OCI-LY3 (cell line): ENCODE results near the gene MMEL1.
"Not testable (repeated sequence)": the region's sequence is repeated elsewhere in the genome, so short reads cannot be mapped to it uniquely, and the experiment has no call there.

Experiments used
- H2AFZ ChIP-seq: fragments of 200-600, 300-600 bp; shearing (Covaris generic); 2 replicates; pipeline ENCODE4 v1.6.0; 2014; ENCODE audit warnings: antibody characterized with exemption, low read depth, low read length
- H3K27ac ChIP-seq: fragments of 200-600, 300-600 bp; sonication (generic); 2 replicates; pipeline ENCODE4 v1.5.1; 2014; ENCODE audit warnings: mild to moderate bottlenecking, low read length, moderate library complexity, mixed read lengths
- H3K27me3 ChIP-seq: fragments of 200-600, 300-600 bp; sonication (generic); 2 replicates; pipeline ENCODE4 v1.6.1; 2014; ENCODE audit warnings: low read depth, low read length, mixed read lengths
- H3K36me3 ChIP-seq: fragments of 200-600, 300-600 bp; sonication (generic); replicated peaks from 2 replicates; pipeline ENCODE3; 2014; ENCODE audit warnings: low read depth, low read length, mixed read lengths
- H3K4me1 ChIP-seq: fragments of 300-600, 200-600 bp; sonication (generic); 2 replicates; pipeline ENCODE4 v1.6.1; 2014; ENCODE audit warnings: low read length, mixed read lengths
- H3K4me2 ChIP-seq: fragments of 200-600, 300-600 bp; sonication (generic); 2 replicates; pipeline ENCODE4 v1.6.1; 2014; ENCODE audit warnings: low read length, mixed read lengths
- H3K4me3 ChIP-seq: fragments of 300-600, 200-600 bp; sonication (generic); 2 replicates; pipeline ENCODE4 v1.5.1; 2014; ENCODE audit warnings: antibody characterized with exemption, mild to moderate bottlenecking, low read length, moderate library complexity
- H3K79me2 ChIP-seq: fragments of 300-600, 200-600 bp; shearing (Covaris generic); 2 replicates; pipeline ENCODE4 v1.6.1; 2014; ENCODE audit warnings: mild to moderate bottlenecking, low read length, mixed read lengths
- H3K9ac ChIP-seq: fragments of 300-600, 200-600 bp; shearing (Covaris generic); 2 replicates; pipeline ENCODE4 v1.6.0; 2014; ENCODE audit warnings: mild to moderate bottlenecking, low read length, moderate library complexity
- H3K9me3 ChIP-seq: fragments of 200-600, 300-600 bp; shearing (Covaris generic); 2 replicates; pipeline ENCODE4 v1.6.1; 2014; ENCODE audit warnings: low read length, mixed read lengths; ENCODE audit not compliant: insufficient read depth
- H4K20me1 ChIP-seq: fragments of 200-600, 300-600 bp; sonication (generic); 2 replicates; pipeline ENCODE4 v1.6.1; 2016; ENCODE audit warnings: low read length, mixed read lengths; ENCODE audit not compliant: insufficient read depth
- CTCF ChIP-seq: fragments of 200-600, 300-600 bp; sonication (generic); IDR thresholded peaks from 2 replicates; pipeline ENCODE4 v1.5.1; 2014; ENCODE audit warnings: antibody characterized with exemption, low read length, low read depth
- EZH2phosphoT487 ChIP-seq: fragments of 200-600 bp; shearing (Covaris generic); IDR thresholded peaks from 2 replicates; pipeline ENCODE4 v1.6.1; 2018; ENCODE audit warnings: antibody characterized with exemption, mixed run types, low read depth

Gene MMEL1

GRCh38 chr1:2632561-2633361 lies at the start of gene MMEL1:
MMEL1 (minus strand) TSS chr1:2633016; CDS start chr1:2629484, 3,532 bp downstream.
- Histone ChIP-seq H3K4me3 (no peak within 1 kb of the TSS), H3K27ac (no peak within 1 kb of the TSS), H4K20me1 (no peaks in the 10 kb centered on the region), H3K9ac (no peak within 1 kb of the TSS), H3K27me3 (no peaks in the 10 kb centered on the region), H2AFZ (no peak within 1 kb of the TSS), H3K79me2 (no peaks in the 10 kb centered on the region), H3K4me1 (no peaks in the 10 kb centered on the region), H3K9me3 (peaks cover 11% of the 10 kb centered on the region; the same call in 1 of the 2 replicates), H3K36me3 (no peaks in the 10 kb centered on the region), H3K4me2 (no peak within 1 kb of the TSS)
- TF ChIP-seq CTCF (no peak), EZH2phosphoT487 (no peak)

DNA sequence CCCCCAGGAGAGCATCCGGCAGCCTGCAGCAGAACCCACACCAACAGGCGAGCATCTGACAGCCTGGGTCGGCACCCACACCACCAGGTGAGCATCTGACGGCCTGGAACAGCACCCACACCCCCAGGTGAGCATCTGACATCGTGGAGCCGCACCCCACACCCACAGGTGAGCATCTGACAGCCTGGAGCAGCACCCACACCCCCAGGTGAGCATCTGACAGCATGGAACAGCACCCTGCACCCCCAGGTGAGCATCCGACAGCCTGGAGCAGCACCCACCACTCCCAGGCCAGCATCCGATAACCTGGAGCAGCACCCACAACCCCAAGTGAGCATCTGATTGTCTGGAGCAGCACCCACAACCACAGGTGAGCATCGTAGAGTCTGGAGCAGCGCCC lies 43.9 kb upstream of the MMEL1 start:
- not testable (repeated sequence) for H2AFZ ChIP-seq, H3K9ac ChIP-seq, H3K36me3 ChIP-seq, H3K4me1 ChIP-seq, H3K27ac ChIP-seq, H3K27me3 ChIP-seq, H3K9me3 ChIP-seq, H3K4me3 ChIP-seq, H4K20me1 ChIP-seq, H3K79me2 ChIP-seq, H3K4me2 ChIP-seq

DNA sequence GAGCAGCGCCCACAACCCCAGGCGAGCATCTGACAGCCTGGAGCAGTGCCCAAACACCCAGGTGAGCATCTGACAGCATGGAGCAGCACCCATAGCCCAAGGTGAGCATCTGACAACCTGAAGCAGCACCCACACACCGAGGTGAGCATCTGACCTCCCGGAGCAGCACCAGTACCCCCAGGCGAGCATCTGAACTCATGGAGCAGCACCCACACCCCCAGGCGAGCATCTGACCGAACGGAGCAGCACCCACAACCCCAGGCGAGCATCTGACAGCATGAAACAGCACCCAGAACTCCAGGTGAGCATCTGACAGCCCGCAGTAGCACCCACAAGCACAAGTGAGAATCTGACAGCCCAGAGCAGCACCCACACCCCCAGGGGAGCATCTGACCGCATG lies 38.8 kb upstream of the MMEL1 start:
- H3K9me3 ChIP-seq, H3K27ac ChIP-seq, H4K20me1 ChIP-seq, H3K79me2 ChIP-seq, H3K9ac ChIP-seq, H3K4me3 ChIP-seq, H3K4me1 ChIP-seq, H3K4me2 ChIP-seq, H3K36me3 ChIP-seq, H3K27me3 ChIP-seq, H2AFZ ChIP-seq: not testable (repeated sequence)

- H3K79me2 ChIP-seq, H3K9me3 ChIP-seq, H3K4me3 ChIP-seq, H3K27me3 ChIP-seq, H3K27ac ChIP-seq, H4K20me1 ChIP-seq, H2AFZ ChIP-seq, H3K4me1 ChIP-seq, H3K4me2 ChIP-seq, H3K36me3 ChIP-seq, H3K9ac ChIP-seq: not testable (repeated sequence)
Measured at GRCh38 chr1:2659806-2660205, 27.0 kb upstream of the MMEL1 start.

DNA sequence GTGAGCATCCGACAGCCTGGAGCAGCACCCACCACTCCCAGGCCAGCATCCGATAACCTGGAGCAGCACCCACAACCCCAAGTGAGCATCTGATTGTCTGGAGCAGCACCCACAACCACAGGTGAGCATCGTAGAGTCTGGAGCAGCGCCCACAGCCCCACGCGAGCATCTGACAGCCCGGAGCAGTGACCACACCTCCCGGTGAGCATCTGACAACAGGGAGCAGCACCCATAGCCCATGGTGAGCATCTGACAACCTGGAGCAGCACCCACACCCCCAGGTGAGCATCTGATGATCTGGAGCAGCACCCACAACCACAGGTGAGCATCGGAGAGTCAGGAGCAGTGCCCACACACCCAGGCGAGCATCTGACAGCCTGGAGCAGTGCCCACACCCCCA lies 25.1 kb upstream of the MMEL1 start:
- not testable (repeated sequence) for H3K4me2 ChIP-seq, H3K9me3 ChIP-seq, H4K20me1 ChIP-seq, H3K27me3 ChIP-seq, H3K4me3 ChIP-seq, H3K9ac ChIP-seq, H3K27ac ChIP-seq, H3K4me1 ChIP-seq, H3K79me2 ChIP-seq, H3K36me3 ChIP-seq, H2AFZ ChIP-seq

- H3K27me3 ChIP-seq, H3K9ac ChIP-seq, H3K9me3 ChIP-seq, H3K36me3 ChIP-seq, H4K20me1 ChIP-seq, H2AFZ ChIP-seq, H3K4me2 ChIP-seq, H3K4me1 ChIP-seq, H3K79me2 ChIP-seq, H3K4me3 ChIP-seq, H3K27ac ChIP-seq: not testable (repeated sequence)
Measured at GRCh38 chr1:2657124-2657523, 24.3 kb upstream of the MMEL1 start.

GRCh38 chr1:2655598-2656434 lies 23.0 kb upstream of the MMEL1 start:
- H3K9me3 ChIP-seq, H3K79me2 ChIP-seq, H2AFZ ChIP-seq, H3K4me1 ChIP-seq, H3K27me3 ChIP-seq, H3K9ac ChIP-seq, H3K27ac ChIP-seq, H3K4me2 ChIP-seq, H3K4me3 ChIP-seq, H4K20me1 ChIP-seq, H3K36me3 ChIP-seq: not testable (repeated sequence)

DNA sequence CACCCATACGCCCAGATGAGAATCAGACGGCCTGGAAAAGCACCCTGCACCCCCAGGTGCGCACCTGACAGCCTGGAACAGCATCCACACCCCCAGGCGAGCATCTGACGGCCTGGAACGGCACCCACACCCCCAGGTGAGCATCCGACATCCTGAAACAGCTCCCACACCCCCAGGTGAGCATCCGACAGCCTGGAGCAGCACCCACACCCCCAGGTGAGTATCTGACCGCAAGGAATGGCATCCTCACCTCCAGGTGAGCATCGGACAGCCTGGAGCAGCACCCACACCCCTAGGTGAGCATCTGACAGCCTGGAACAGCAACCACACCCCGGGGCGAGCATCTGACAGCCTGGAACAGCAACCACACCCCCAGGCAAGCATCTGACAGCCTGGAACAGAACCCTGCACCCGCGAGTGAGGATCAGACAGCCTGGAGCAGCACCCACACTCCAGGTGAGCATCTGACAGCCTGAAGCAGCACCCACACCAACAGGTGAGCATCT lies 21.7 kb upstream of the MMEL1 start:
- not testable (repeated sequence) for H2AFZ ChIP-seq, H3K36me3 ChIP-seq, H3K79me2 ChIP-seq, H4K20me1 ChIP-seq, H3K4me1 ChIP-seq, H3K9me3 ChIP-seq, H3K27me3 ChIP-seq, H3K4me2 ChIP-seq, H3K9ac ChIP-seq, H3K27ac ChIP-seq, H3K4me3 ChIP-seq
